Loucy (cell line): ENCODE data around the gene PRRX2.

Experiments
- EZH2phosphoT487 ChIP-seq: fragments of 200-600 bp; IDR thresholded peaks from 2 replicates; pipeline ENCODE4 v1.6.1; 2018; ENCODE audit warnings: antibody characterized with exemption, mild to moderate bottlenecking, moderate library complexity, borderline replicate concordance
- TF ChIP-seq, protein P1 (sequence below): fragments of 200-600 bp; sonication (generic); conservative IDR thresholded peaks from 2 replicates; pipeline ENCODE4 v1.5.1; 2014; ENCODE audit warnings: mild to moderate bottlenecking, antibody characterized with exemption, low read length

DNA sequence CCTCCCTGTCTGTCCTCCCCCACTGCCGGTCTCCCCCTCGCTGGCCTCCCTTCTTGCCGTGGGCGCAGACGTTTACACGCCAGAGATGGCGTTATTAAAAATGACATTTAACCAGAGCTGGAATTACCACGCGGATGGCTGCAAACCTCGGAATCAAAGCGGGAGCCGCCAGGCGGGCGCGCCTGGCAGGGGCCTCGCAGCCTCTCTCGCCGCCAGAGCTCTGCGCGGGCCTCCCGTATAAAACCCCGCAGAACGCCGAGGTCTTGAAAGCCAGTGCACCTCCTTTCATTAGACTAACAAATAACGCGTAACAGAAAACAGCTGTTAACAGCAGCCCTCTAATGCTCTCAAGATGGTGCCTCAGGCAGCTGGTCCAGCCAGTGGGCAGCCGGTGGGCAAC, 10.2 kb downstream of the PRRX2 start:
- TF ChIP-seq, protein P1, sequence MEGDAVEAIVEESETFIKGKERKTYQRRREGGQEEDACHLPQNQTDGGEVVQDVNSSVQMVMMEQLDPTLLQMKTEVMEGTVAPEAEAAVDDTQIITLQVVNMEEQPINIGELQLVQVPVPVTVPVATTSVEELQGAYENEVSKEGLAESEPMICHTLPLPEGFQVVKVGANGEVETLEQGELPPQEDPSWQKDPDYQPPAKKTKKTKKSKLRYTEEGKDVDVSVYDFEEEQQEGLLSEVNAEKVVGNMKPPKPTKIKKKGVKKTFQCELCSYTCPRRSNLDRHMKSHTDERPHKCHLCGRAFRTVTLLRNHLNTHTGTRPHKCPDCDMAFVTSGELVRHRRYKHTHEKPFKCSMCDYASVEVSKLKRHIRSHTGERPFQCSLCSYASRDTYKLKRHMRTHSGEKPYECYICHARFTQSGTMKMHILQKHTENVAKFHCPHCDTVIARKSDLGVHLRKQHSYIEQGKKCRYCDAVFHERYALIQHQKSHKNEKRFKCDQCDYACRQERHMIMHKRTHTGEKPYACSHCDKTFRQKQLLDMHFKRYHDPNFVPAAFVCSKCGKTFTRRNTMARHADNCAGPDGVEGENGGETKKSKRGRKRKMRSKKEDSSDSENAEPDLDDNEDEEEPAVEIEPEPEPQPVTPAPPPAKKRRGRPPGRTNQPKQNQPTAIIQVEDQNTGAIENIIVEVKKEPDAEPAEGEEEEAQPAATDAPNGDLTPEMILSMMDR, result no peak
- no peak for TF ChIP-seq EZH2phosphoT487
